Spleen (tissue), 7 donors: ENCODE measurements around the gene HDAC4.

Experiments used
- POLR2A ChIP-seq, 3 donors: fragments of 450-650 bp; IDR thresholded peaks; one replicate each; pipeline ENCODE4 v1.5.1; 2017; ENCODE audit warnings: antibody characterized with exemption in 3 of 3, mild to moderate bottlenecking in 1 of 3
- TF ChIP-seq, protein P1 (sequence below), 11 experiments: fragments of 200-600 bp in 7 of 11; fragments of 450-650 bp in 4 of 11; sonication (generic) in 4 of 11; IDR thresholded peaks in 8 of 11; conservative IDR thresholded peaks in 3 of 11; 1 replicate in 7 of 11; 2 replicates in 4 of 11; pipeline versions ENCODE4 v1.4.0 to v1.8.0; 2016 to 2021; ENCODE audit warnings: antibody characterized with exemption in 11 of 11, inconsistent platforms in 4 of 11, mild to moderate bottlenecking in 1 of 11
- donor health status: DM: no; HTN: no; CAD: no; lungs with moderate emphysema.
- donor health status: DM: no; HTN: no; CAD: no.
- donor health status: DM: no; HTN: no; CAD: no.

DNA sequence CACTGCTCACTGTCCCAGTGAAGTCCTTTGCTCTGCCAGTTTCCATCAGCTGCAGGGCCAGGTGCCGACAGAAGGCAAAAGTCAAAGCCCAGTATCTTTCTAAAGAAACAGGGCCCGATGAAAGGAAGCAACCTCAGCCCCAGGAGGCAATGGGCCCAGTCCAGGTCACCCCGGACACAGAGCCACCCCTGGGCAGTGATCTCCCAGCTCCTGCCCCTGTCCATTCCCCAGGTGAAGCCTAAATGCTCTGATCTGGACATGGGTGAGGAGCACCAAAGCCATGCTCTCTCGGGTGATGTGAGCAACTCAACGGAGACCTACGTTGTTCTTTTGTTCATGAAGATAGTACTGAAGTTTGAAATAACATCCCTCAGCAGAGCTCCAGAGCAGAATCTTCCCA, 61.6 kb downstream of the HDAC4 start:
- TF ChIP-seq, protein P1, sequence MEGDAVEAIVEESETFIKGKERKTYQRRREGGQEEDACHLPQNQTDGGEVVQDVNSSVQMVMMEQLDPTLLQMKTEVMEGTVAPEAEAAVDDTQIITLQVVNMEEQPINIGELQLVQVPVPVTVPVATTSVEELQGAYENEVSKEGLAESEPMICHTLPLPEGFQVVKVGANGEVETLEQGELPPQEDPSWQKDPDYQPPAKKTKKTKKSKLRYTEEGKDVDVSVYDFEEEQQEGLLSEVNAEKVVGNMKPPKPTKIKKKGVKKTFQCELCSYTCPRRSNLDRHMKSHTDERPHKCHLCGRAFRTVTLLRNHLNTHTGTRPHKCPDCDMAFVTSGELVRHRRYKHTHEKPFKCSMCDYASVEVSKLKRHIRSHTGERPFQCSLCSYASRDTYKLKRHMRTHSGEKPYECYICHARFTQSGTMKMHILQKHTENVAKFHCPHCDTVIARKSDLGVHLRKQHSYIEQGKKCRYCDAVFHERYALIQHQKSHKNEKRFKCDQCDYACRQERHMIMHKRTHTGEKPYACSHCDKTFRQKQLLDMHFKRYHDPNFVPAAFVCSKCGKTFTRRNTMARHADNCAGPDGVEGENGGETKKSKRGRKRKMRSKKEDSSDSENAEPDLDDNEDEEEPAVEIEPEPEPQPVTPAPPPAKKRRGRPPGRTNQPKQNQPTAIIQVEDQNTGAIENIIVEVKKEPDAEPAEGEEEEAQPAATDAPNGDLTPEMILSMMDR (IDR thresholded peaks at IDR 0.05 in 8 of 11, conservative IDR thresholded peaks at IDR 0.05 in 3 of 11): no peak
- TF ChIP-seq POLR2A (IDR thresholded peaks at IDR 0.05): no peak
